IPS DF 6.9 (cell line): ENCODE results near the gene TBX19.

ENCODE experiments used
- DNase-seq: peaks from one replicate; pipeline ENCODE4 v3.0.0-alpha.2; 2013; ENCODE audit warnings: low read depth, low spot score
- H3K27ac ChIP-seq: one replicate; pipeline ENCODE4 v1.5.1; 2013; ENCODE audit warnings: low read length, control low read depth
- H3K27me3 ChIP-seq: 2 replicates; pipeline ENCODE4 v1.6.1; 2013; ENCODE audit warnings: mild to moderate bottlenecking, low read length; ENCODE audit not compliant: control insufficient read depth, insufficient read depth
- H3K36me3 ChIP-seq: 2 replicates; pipeline ENCODE4 v1.6.1; 2013; ENCODE audit warnings: low read length; ENCODE audit not compliant: control insufficient read depth, insufficient read depth
- H3K4me1 ChIP-seq: 2 replicates; pipeline ENCODE4 v1.6.1; 2013; ENCODE audit warnings: low read length; ENCODE audit not compliant: control insufficient read depth, insufficient read depth
- H3K4me3 ChIP-seq: 2 replicates; pipeline ENCODE4 v1.5.1; 2013; ENCODE audit warnings: mild to moderate bottlenecking, low read length
- H3K9me3 ChIP-seq: 2 replicates; pipeline ENCODE4 v1.6.1; 2013; ENCODE audit warnings: low read length, inconsistent platforms; ENCODE audit not compliant: control insufficient read depth, insufficient read depth
- WGBS: extraction: QIAGEN DNeasy Blood & Tissue Kit; methylation state at CpG from one replicate; pipeline ENCODE4 v1.1.7; 2013; ENCODE audit warnings: mixed read lengths, missing lambda C conversion rate; ENCODE audit not compliant: insufficient read length, insufficient coverage; 5-methylcytosine and 5-hydroxymethylcytosine counted together

The TBX19 gene

DNA sequence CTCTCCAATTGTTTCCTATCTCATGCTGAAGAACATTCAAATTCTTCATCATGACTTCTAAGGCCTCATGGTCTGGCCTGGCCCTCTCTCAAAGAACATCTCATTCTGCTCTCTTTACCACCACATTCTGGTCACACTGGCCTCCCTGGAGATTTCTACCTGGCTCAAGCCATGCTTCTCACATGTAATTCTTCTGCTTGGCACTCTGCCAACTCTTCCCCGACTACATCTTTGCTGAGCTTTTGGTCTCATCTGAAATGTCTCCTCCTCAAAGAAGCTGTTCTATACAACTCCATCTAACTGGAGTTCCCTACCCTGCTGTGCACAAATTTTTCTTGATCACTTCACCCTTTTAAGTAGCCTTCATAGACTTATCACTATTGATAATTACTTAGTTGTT, 1.4 kb upstream of the TBX19 start:
- WGBS: no CpG with 5 or more reads among the region's 1 CpG
- Histone ChIP-seq H3K36me3 (no peaks in the 10 kb centered on the region), H3K4me1 (0 out of 2 replicates have a peak, but pooled peaks cover 1% of the 10 kb centered on the region), H3K27ac (no peak overlapping the region), H3K27me3 (no peaks in the 10 kb centered on the region), H3K4me3 (no peak overlapping the region), H3K9me3 (no peaks in the 10 kb centered on the region)
- no peak for DNase-seq

DNA sequence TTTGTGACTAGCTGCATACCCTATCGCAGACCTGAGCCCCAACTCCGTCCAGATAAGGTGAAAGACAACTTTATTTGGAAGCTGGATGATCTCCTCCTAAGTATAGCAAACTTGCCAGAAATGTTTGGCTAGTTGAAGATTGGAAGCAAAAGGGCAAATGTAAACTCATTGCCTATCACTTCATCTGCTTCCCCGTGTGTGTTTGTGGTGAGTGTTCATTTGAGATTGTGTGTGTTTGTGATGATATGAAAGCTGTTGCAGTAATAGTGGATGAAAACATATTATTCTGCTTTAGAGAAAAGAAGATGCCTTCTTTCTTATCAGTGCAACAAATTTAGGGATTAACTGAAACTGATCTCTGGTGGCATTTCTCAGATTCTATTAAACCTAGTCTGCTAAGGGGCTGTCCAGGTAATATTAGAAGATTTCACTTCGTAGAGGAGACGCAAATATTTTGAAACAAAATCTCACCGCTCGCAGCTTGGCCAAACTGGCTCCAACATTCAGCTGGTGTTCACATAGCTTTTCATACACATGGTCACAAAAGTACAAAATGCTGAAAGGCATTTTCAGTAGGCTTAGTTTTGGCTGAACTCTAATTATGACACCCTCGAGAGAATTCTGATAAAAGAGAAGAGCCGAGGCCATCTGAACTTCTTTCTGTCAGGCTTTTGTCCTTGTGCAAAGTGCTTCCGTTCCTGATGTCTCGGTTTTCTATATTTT, 1.1 kb downstream of the TBX19 start:
- Histone ChIP-seq H3K9me3 (no peaks in the 10 kb centered on the region), H3K4me1 (0 out of 2 replicates have a peak, but pooled peaks cover 1% of the 10 kb centered on the region), H3K27ac (no peak overlapping the region), H3K4me3 (no peak overlapping the region), H3K36me3 (no peaks in the 10 kb centered on the region), H3K27me3 (no peaks in the 10 kb centered on the region)
- no CpG with 5 or more reads among the region's 11 CpGs for WGBS
- no peak for DNase-seq

DNA sequence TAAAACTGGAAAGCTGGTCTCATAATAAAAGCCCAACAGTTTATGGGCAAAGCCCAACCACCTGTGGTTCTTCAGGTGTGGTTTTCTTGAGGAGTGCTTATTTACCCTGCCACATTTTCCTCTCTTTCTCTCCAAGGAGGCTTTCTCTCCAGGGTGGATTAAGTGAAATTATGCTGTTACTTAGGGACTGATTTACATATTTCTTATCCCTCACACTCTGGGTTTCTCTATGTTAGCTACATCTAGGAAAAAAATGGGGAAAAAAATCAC, 4.8 kb downstream of the TBX19 start:
- no peak for DNase-seq
- H3K27me3 ChIP-seq: no peaks in the 10 kb centered on the region
- no peaks in the 10 kb centered on the region for H3K36me3 ChIP-seq
- H3K27ac ChIP-seq: no peak overlapping the region
- peaks cover 2% of the 10 kb centered on the region; the same call in 1 of the 2 replicates for H3K4me1 ChIP-seq
- no peak overlapping the region for H3K4me3 ChIP-seq
- no peaks in the 10 kb centered on the region for H3K9me3 ChIP-seq

DNA sequence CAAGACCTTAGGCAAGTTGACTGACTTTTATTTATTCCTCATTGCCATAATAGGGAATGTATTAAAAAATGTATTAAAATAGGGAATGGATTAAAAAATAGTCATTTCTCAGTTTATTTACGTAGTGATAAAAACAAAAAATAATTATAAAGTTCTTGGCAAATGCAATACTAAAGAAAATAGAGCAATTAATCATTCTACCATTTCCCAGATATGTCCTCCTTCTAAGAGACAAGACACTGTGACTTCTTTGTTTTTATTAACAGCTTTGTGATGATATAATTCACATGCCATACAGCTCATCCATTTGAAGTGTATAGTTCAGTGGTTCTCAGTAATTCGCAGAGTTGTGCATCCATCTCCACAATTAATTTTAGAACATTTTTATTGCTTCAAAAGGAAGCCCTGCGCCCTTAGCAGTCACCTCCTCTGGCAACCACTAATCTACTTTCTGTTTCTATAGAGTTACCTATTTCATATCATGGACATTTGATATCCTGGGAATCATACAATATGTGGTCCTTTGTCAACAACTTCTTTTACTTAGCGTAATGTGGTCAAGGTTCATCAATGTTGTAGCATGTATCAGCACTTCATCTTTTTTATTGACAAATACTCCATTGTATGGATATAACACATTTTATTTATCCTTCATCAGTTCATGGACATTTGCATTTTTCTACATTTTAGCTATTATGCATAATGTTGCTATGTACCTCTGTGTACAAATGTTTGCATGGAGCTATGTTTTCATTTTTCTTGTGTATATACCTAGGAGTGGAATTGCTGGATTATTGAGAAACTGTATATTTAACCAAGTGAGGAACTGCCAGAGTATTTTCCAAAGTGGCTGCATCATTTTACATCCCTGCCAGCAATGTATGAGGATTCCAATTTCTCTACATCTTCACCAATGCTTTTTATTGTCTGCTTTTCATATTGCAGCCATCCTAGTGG, 5.6 kb downstream of the TBX19 start:
- H3K27me3 ChIP-seq: no peaks in the 10 kb centered on the region
- no peak overlapping the region for H3K27ac ChIP-seq
- H3K4me1 ChIP-seq: peaks cover 5% of the 10 kb centered on the region
- no peak overlapping the region for H3K4me3 ChIP-seq
- WGBS: no CpG with 5 or more reads among the region's 4 CpGs
- no peaks in the 10 kb centered on the region for H3K36me3 ChIP-seq
- no peak for DNase-seq
- H3K9me3 ChIP-seq: no peaks in the 10 kb centered on the region

DNA sequence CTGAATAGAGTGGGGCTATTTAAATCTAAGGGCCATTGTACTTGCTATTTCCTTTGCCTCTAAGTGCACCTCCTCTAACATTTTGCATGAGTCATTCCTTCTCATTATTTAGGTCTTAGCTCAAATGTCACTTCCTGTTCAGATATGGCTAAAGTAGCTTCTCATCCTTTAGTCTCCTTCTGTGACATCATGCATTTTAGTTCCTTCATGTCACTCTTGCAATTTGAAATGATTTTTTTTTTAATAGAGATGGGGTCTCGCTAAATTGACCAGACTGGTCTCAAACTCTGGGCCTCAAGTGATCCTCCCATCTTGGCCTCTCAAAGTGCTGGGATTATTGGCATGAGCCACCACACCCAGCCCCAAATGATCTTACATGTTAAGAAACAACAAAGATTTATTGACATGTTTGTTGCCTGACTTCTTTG, 6.6 kb downstream of the TBX19 start:
- no peaks in the 10 kb centered on the region for H3K36me3 ChIP-seq
- H3K4me3 ChIP-seq: no peak overlapping the region
- no peaks in the 10 kb centered on the region for H3K27me3 ChIP-seq
- no CpG with 5 or more reads among the region's 1 CpG for WGBS
- no peak for DNase-seq
- no peak overlapping the region for H3K27ac ChIP-seq
- no peaks in the 10 kb centered on the region for H3K9me3 ChIP-seq
- peaks cover 5% of the 10 kb centered on the region for H3K4me1 ChIP-seq

DNA sequence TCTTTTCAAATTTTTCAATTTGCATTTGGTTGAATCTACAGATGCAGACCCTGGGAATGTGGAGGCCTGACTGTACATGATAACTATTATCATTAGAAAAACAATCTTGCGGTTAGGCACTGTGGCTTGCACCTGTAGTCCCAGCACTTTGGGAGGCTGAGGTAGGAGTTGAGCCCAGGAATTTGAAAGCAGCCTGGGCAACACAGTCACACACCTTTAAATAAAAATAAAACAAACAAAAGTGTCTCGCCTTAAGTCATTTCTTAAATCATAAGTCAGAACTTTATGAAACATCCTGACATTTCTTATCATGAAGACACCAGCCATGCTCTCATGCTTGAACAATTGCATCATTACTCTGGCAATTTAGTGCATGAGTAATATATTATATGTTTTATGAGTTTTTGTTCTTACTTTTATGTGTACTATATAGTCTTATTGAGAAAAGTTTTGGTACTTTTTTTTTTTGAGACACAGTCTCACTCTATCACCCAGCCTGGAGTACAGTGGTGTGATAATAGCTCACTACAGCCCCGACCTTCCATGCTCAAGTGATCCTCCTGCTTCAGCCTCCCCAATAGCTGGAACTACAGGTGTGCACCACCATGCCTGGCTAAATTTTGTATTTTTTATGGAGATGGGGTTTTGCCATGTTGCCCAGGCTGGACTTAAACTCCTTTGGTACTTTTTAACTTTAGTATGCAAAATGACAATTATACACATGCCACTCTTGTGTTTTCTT, 7.8 kb downstream of the TBX19 start:
- no peak for DNase-seq
- Histone ChIP-seq H3K9me3 (no peaks in the 10 kb centered on the region), H3K4me1 (peaks cover 5% of the 10 kb centered on the region), H3K27ac (no peak overlapping the region), H3K36me3 (no peaks in the 10 kb centered on the region), H3K27me3 (no peaks in the 10 kb centered on the region), H3K4me3 (no peak overlapping the region)
- no CpG with 5 or more reads among the region's 3 CpGs for WGBS

DNA sequence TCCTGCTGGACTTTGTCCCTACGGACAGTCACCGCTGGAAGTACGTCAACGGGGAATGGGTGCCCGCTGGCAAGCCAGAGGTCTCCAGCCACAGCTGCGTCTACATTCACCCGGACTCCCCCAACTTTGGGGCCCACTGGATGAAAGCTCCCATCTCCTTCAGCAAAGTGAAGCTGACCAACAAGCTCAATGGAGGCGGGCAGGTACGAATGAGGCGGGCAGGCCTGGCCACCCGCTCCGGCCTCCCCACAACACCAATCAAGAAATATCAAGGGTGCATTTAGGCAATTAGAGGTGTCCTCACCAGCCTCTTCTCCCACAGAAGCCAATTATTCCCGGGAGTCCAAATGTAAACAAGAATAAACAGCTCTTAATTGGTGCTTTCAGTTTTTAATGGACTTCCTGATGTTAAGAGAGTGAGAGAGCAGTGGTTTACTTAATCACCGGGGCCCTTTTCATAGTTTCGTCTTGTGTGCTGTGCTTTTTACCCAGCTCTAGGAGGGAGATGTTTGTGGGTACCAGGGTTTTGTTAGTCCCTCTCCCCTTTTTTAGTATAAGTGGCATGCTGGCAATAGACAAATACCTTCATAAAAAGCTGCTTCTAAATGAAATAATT, 10.7 kb downstream of the TBX19 start:
- H3K27ac ChIP-seq: no peak overlapping the region
- no peaks in the 10 kb centered on the region for H3K36me3 ChIP-seq
- H3K9me3 ChIP-seq: no peaks in the 10 kb centered on the region
- no peak overlapping the region for H3K4me3 ChIP-seq
- no CpG with 5 or more reads among the region's 15 CpGs for WGBS
- no peaks in the 10 kb centered on the region for H3K27me3 ChIP-seq
- DNase-seq: no peak
- H3K4me1 ChIP-seq: peaks cover 4% of the 10 kb centered on the region

DNA sequence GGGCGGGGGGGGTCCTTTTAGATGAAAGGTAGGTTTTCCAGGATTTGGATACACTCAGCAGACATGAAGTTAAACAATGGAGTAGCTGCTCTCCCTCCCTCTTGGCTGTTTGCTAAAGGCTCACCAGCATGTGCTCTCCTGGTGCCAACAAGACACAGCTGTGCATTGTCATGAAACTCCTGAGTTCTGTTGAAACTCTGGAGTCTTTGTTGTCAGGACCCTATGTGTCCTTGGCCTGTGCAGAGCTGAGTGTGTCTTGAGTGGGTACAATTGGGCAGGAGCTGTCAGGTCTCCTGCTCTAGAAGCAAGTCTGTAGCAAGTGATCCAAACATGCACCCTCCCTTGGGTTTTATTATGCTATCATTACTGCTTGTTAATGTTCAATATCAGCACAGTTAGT, 12.7 kb downstream of the TBX19 start:
- Histone ChIP-seq H3K9me3 (no peaks in the 10 kb centered on the region), H3K36me3 (no peaks in the 10 kb centered on the region), H3K4me3 (no peak overlapping the region), H3K27ac (no peak overlapping the region), H3K4me1 (peaks cover 4% of the 10 kb centered on the region), H3K27me3 (no peaks in the 10 kb centered on the region)
- no CpG with 5 or more reads among the region's 1 CpG for WGBS
- DNase-seq: no peak

DNA sequence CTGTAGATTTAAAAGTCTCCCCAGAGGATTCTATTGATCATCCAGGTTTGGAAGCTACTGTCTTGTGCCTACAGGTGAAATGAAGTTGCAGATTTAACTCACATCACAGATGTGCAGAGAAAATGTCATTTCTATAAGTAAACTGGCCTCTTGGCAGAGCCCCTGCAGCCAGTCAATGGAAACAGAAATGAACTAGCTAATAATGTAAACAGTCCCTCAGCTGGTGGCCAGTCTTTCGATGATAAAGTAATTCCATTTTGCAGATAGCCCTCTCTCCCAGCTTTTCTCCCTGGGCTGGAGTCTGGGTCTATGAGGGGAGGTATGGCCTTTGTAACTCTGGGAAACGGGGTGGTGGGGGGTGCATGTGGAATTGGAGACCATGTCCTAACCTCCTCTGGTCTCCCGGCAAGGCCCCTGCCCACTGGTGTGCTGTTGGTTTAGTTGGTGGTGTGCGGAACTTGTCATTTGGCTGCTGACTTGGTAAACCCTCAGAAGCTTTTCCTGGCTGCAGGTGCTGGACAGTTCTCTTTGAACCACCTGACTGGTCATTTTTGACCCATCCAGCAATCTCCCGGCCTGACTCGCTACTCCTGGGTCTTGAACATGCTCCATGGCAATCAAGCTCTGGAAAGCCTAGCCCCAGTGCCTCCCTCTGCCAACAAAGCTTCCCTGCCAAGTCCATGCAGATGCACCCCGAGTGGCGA, 14.9 kb downstream of the TBX19 start:
- Histone ChIP-seq H3K27ac (no peak overlapping the region), H3K4me3 (no peak overlapping the region), H3K27me3 (no peaks in the 10 kb centered on the region), H3K9me3 (no peaks in the 10 kb centered on the region), H3K4me1 (peaks cover 3% of the 10 kb centered on the region; the same call in 1 of the 2 replicates), H3K36me3 (no peaks in the 10 kb centered on the region)
- no peak for DNase-seq
- no CpG with 5 or more reads among the region's 8 CpGs for WGBS
